DMS53 (cell line): ENCODE measurements around the gene PHLPP1.

Experiments used
- DNase-seq: peaks from one replicate; lab custom pipeline; 2025; lab: John Stamatoyannopoulos, UW

Gene PHLPP1

DNA sequence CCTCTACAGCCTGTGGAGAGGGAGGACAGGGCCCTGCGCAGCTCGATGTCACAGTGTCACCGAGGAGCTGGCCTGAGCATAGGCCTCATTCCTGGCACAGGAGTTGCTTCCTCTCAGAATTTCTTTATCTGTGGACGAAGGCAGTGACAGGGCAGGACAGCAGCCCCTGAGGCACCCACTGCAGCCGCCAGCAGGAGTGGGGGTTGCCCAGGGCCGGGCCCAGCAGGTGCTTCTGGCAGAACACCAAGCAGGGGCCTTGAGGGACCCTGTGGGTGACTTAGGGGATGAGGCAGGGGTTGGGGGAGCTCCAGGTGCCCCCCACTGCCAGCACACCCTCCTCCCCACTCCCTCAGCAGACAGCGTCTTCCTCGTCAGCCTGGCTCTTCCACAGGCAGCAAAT, 290.0 kb downstream of the PHLPP1 start:
- no peak for DNase-seq

DNA sequence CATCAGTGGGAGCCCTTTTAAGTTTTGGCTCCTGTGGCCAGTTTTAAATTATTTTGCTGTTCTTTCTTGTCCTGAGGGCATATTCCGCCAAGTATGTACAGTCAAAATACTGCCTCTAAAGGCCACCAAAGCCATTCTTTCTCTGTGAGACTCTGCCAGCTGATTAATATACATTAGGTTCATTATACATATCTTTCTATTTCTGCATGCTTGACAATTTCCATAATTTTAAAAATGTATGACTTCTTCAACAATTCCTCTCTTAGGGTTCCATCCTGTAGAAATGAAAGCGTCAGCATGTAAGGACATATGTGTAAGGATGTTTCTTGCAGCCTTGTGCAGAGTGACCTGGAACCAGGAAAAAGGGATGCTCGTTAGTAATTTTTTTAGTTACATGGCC, 291.9 kb downstream of the PHLPP1 start:
- no peak for DNase-seq

DNA sequence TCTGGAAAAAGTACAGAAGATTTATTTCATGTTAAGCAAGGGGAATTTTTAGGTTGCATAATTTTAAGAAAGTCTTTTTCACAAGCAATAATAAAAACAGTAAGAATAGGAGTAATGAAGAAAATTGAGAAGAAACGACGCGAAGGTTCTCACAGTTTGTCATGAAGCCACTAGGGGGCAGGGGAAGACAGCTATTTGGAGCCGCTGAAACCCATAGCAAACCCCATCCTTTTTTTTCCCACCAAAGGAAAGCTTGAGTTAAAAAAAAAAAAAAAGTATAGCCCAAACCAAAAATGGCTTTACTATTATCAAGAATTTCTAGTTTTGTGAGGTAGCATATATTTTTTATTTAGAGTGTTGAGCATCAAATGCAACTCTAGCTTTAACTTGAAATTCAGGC, 300.9 kb downstream of the PHLPP1 start:
- DNase-seq = peak; percentile 93

DNA sequence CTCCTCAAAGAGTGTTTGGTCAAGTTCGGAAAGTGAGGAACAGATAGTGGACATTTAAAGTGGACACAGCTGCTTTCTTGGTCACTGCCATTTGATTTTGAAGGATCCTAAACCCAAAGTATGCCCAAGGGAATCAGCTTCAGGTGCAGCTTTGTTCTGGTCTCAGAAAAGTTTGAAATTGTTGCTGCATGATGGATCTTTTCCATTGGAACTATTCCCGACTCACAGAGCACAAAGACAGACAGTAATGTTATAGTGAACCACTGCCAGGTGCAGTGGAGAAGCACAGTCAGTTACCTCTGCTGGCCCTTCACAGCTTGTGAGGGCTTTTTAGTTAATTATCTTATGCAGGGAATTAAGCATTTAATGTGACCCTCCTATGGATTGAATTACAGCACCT, 301.7 kb downstream of the PHLPP1 start:
- DNase-seq = no peak

DNA sequence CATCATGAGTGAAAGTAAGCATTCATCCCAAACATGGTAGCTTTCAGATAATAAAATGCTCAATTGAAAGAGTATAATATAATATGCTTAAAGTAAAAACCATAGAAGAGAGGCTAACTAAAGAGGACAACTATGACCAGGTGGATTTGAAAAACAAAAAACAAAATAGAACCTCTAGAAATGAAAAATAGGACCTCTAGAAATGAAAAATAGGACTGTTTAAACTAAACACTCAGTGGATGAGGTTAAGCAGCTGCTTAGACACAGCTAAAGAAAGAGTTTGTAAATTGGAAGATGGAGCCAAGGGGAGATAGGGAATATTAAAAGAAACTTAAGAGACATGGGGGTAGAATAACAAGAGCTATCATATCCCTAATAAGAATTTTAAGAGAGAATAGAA, 302.6 kb downstream of the PHLPP1 start:
- DNase-seq = no peak

DNA sequence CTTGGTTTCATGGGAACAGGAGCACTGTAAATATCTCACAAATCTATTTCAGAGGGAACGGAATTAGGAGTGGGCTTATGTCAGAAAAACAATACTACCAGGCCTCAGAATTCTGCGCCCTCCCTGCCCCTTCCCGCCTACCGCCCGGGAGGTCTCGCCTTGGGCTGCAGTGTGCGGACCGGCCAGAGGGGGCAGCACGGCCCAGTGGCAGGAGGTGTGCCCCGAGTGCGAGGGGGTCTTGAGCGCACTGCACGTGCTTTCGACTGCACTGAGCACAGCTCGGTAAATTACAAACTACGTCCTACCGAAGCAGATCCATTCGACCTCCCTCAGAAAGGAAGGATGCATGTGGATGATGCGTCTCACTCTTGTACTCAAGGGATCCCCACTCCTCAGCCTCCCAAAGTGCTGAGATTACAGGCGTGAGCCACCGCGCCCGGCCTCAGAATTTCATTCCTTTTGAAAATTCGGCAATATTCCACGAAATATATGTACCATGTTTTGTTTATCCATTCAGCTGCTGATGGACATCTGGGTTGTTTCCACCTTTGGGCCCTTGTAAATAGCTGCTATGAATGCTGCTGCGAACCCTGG, 307.2 kb downstream of the PHLPP1 start:
- peak; percentile 18 for DNase-seq

DNA sequence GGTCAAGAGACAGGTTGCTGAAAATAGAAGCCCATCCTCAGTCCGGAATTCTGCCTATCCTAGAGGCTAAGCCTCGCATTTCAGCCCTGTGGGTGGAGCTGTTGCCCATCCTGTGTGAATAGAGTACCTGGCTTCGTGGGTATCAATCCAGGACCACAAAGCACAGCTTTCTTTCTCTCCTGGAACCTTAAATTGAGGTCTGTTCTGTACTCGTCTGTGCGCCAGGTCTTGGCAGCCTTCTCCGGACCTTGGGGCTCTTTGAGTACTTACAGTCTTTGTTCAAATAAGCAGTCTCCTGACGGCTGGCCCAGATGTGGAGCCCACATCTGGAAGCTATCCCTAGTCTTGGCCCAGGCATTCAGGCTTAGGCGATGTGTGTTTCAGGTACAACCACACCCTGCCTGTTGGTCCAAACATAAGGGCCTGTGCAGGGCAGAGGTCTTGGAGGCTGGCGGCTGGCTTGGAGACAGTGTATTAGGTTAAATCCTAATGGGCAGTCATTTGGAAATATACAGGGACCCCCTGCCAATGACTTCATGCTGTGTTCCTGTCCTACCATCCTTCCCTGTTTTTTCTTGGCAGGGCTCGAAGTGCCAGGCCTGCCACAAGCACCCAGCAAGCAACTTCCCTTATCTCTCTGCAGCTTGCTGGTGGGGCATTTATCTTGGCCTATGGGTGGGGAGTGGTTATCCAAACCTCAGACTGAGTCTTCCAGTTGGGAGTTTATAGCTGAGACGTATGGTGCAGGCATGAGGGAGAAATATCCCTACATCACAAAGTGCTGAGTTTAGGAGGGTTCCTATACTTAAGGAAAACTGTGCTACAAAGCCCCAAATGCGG, 310.1 kb downstream of the PHLPP1 start:
- peak; percentile 71 for DNase-seq

DNA sequence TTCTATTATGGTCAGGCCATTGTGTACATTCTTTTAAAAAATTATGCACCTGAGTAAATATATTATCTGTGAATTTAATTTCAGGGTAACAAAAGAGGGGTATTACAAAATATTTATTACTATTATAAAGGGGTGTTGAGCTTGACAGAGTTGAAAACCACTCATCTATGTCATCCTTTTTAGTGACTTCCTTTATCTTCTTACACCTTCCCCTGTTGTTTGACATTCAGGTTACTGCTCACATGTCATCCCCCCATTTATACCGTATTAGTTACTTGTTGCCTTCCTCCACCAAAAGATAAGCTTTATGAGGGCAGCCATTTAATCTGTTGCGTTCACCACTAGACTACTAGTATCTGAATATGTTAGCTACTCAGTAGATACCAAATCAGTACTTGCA, 313.0 kb downstream of the PHLPP1 start:
- DNase-seq = no peak
